GM06990 (cell line): ENCODE measurements around the gene LEKR1.

ENCODE experiments used
- DNase-seq: peaks from one replicate; pipeline ENCODE4 v3.0.0-alpha.2; 2011; ENCODE audit not compliant: insufficient read length; ENCODE audit errors: extremely low read depth
- H3K27me3 ChIP-seq: replicated peaks from 2 replicates; pipeline ENCODE4 v1.6.0; 2011; ENCODE audit warnings: low read length; ENCODE audit not compliant: control insufficient read depth, insufficient read depth
- H3K36me3 ChIP-seq: 2 replicates; pipeline ENCODE4 v1.5.1; 2011; ENCODE audit warnings: low read length; ENCODE audit not compliant: control insufficient read depth, insufficient read depth
- H3K4me3 ChIP-seq: replicated peaks from 2 replicates; pipeline ENCODE4 v1.5.1; 2011; ENCODE audit warnings: low read depth, mild to moderate bottlenecking, control low read depth, low read length
- TF ChIP-seq, protein P1 (sequence below): IDR thresholded peaks from 2 replicates; pipeline ENCODE4 v1.5.1; 2011; ENCODE audit warnings: low read length, control low read depth, mild to moderate bottlenecking, inconsistent platforms; ENCODE audit not compliant: insufficient read depth, poor library complexity, severe bottlenecking

Gene LEKR1

GRCh38 chr3:157088601-157089454 is 262.7 kb downstream of the LEKR1 start:
- H3K4me3 ChIP-seq = peak overlapping the region; percentile 62
- H3K27me3 ChIP-seq = no peaks in the 10 kb centered on the region
- TF ChIP-seq, protein P1, sequence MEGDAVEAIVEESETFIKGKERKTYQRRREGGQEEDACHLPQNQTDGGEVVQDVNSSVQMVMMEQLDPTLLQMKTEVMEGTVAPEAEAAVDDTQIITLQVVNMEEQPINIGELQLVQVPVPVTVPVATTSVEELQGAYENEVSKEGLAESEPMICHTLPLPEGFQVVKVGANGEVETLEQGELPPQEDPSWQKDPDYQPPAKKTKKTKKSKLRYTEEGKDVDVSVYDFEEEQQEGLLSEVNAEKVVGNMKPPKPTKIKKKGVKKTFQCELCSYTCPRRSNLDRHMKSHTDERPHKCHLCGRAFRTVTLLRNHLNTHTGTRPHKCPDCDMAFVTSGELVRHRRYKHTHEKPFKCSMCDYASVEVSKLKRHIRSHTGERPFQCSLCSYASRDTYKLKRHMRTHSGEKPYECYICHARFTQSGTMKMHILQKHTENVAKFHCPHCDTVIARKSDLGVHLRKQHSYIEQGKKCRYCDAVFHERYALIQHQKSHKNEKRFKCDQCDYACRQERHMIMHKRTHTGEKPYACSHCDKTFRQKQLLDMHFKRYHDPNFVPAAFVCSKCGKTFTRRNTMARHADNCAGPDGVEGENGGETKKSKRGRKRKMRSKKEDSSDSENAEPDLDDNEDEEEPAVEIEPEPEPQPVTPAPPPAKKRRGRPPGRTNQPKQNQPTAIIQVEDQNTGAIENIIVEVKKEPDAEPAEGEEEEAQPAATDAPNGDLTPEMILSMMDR = peak; percentile 11
- DNase-seq = peak; percentile 98
- H3K36me3 ChIP-seq = no peaks in the 10 kb centered on the region

DNA sequence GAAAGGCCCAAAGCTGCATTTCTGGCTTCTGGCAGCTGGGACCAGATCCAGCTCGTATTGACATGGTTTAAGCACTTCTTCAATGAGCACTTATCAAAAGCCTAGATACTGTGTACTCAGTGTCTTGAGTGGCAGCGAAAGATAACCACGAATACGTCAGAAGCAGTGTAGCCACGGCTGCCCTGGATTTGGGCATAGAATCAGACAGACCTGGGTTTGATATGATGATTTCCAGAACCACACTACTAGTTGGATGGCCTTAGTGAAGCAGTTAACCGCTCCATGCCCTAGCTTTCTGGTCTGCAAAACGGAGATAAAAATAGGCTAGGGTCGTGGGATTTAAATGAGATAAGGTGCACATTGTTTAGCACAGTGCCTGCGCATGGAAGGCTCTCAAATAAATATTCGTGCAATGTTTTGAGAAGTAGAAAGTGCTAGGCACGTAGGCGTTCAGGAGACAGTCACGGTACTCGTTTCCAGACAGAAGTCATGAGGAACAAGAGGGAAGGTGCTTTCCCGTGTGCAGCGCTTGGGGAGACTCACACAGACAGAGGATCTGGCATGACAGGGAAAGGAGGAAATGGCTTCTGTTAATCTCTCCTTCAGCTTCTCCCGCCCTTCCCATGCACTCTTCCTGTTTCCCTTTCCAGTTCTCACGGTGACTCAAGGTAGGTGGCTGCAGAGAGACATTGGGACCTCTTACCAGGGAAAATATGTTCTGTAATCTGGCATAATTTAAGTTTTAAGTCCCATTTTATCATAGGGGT is 263.5 kb downstream of the LEKR1 start:
- peak; percentile 28 for DNase-seq
- Histone ChIP-seq H3K4me3 (peak overlapping the region; percentile 12), H3K27me3 (no peaks in the 10 kb centered on the region), H3K36me3 (no peaks in the 10 kb centered on the region)
- TF ChIP-seq, protein P1 = no peak

DNA sequence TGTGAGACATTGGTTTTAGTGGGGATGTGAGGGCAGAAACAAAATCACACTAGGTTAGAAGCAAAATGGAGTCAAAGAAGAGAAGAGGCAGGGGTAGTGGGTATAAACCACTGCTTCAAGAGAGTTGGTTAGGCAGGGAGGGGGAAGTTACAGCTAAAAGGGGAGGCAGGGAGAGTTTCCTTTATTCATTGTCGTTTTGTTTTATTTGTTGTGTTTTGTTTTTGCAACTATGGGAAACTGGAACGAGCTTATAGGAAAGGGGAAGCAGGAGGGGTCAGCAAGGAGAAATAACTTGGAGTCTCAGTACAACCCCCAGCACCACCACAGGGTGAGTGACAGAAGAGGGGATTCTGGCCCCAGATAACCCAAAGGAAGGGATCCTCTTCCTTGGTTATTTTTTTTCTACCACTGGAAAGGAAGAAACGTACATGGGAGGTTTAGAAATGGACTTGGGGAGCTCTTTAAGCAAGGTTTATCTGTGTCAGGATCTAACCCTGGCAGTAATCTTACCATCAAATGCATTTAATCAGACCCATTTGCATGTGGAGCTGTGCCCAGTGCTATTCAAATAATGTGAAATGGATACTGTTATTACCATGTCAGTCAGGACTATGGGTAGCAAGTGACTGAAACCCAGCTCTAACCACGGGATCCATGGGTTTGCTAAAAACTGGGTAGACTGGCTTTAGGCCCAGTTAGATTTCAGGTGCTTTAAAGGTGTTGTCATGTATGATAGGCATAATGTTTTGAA is 265.1 kb downstream of the LEKR1 start:
- no peak overlapping the region for H3K4me3 ChIP-seq

DNA sequence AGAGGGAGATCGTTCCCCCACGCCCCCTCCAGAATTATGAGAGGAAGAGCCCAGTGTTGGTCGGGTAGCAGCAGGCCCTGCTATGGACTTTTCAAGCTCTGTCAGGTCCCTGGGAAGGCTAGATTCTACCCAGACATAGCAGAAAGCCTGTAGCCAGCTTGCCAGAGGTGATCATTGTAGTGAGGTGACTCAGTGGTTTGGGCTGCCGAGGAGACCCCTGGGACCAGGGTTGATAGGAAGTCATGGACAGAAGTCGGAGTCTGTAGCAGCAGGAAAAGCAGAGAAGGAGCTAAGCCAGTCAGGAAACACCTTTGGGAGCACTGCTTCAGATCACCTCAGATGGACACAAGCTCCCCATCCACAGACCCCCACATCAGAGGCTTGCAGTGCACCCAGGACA is 266.1 kb downstream of the LEKR1 start:
- DNase-seq = no peak
- no peak overlapping the region for H3K4me3 ChIP-seq
- TF ChIP-seq, protein P1 = no peak
- no peaks in the 10 kb centered on the region for H3K27me3 ChIP-seq
- no peaks in the 10 kb centered on the region for H3K36me3 ChIP-seq

More for the DNA sequence above, 265.1 kb downstream of the LEKR1 start:
- TF ChIP-seq, protein P1 = no peak
- DNase-seq = no peak
- Histone ChIP-seq H3K36me3 (no peaks in the 10 kb centered on the region), H3K27me3 (no peaks in the 10 kb centered on the region)

GRCh38 chr3:157093096-157093495 is 266.9 kb downstream of the LEKR1 start:
- DNase-seq = no peak
- H3K4me3 ChIP-seq = no peak overlapping the region

More at GRCh38 chr3:157093096-157093495, 266.9 kb downstream of the LEKR1 start:
- Histone ChIP-seq H3K27me3 (no peaks in the 10 kb centered on the region), H3K36me3 (no peaks in the 10 kb centered on the region)
- TF ChIP-seq, protein P1 = no peak
